HepG2 (cell line): Measurements from ENCODE around the gene ZNF581. TPM values are rescaled to one million over a fixed set of nuclear protein-coding genes. Genes with fewer than 3 reads are reported as not detected.

Experiments used
- ATAC-seq: fragments of 200-7000 bp; cut with Tn5 transposase; 3 replicates; pipeline ENCODE4 v1.9.1; 2020; ENCODE audit warnings: mild to moderate bottlenecking, moderate library complexity
- BruUV-seq: library from RNA; stranded (reverse); fragments of 400-500 nt; replicated peaks from 2 replicates; lab custom pipeline; 2021; lab: Mats Ljungman, UMichigan
- CTCF ChIA-PET: fragments of 300-600 bp; formaldehyde crosslinking; extraction: SDS; loops from one replicate; lab custom pipeline; 2021; ENCODE audit warnings: low total read pairs, inconsistent platforms, low intra/inter-chr PET ratio; lab: Yijun Ruan, JAX
- POLR2A ChIA-PET: fragments of 350-600 bp; sonication (Branson Sonifier 250); formaldehyde crosslinking; loops from one replicate; lab custom pipeline; 2020; ENCODE audit warnings: antibody characterized with exemption, inconsistent platforms; lab: Yijun Ruan, JAX
- DNase-seq: peaks from one replicate; pipeline ENCODE4 v3.0.0-alpha.2; 2015; ENCODE audit warnings: low spot score
- FAIRE-seq: peaks from 3 replicates; lab custom pipeline; 2011; peaks lifted over from hg19 to GRCh38; lab: Jason Lieb, UNC
- H2AFZ ChIP-seq: one replicate; pipeline ENCODE4 v1.6.1; 2011; ENCODE audit warnings: low read length, inconsistent platforms
- H3K27ac ChIP-seq: fragments of 300-600 bp; 3 replicates; pipeline ENCODE4 v1.8.0; 2011; ENCODE audit warnings: mixed run types, mild to moderate bottlenecking, mixed read lengths, low read length, inconsistent platforms; ENCODE audit not compliant: insufficient read depth; ENCODE audit errors: extremely low read length
- H3K27me3 ChIP-seq, 2 experiments: fragments of 200-600 bp in 1 of 2; 2 replicates in 1 of 2; 3 replicates in 1 of 2; pipeline versions ENCODE4 v1.6.0 to v1.8.0; 2011; ENCODE audit warnings: low read length in 2 of 2, mild to moderate bottlenecking in 2 of 2, moderate library complexity in 2 of 2, inconsistent platforms in 1 of 2; ENCODE audit not compliant: insufficient read depth in 2 of 2, control insufficient read depth in 1 of 2
- H3K36me3 ChIP-seq, 2 experiments: fragments of 200-600 bp in 1 of 2; replicated peaks in 1 of 2; 2 replicates in 1 of 2; 3 replicates in 1 of 2; pipeline versions ENCODE4 v1.5.1 to v1.8.0; 2011; ENCODE audit warnings: low read length in 2 of 2, inconsistent platforms in 1 of 2; ENCODE audit not compliant: insufficient read depth in 2 of 2, control insufficient read depth in 1 of 2
- H3K4me1 ChIP-seq: 2 replicates; pipeline ENCODE4 v1.5.1; 2012; ENCODE audit warnings: low read length, inconsistent platforms; ENCODE audit not compliant: insufficient read depth
- H3K4me2 ChIP-seq: 2 replicates; pipeline ENCODE4 v1.6.0; 2011; ENCODE audit warnings: low read depth, low read length, inconsistent platforms
- H3K4me3 ChIP-seq, 3 experiments: fragments of 200-600 bp in 1 of 3; sonication (generic), shearing (Covaris generic) in 1 of 3; replicated peaks in 1 of 3; 2 replicates each; pipeline ENCODE4 v1.5.1; 2011 to 2016; ENCODE audit warnings: low read length in 3 of 3, inconsistent platforms in 2 of 3, low read depth in 2 of 3, mild to moderate bottlenecking in 2 of 3, control low read depth in 1 of 3, mixed read lengths in 1 of 3; ENCODE audit not compliant: insufficient read depth in 1 of 3
- H3K79me2 ChIP-seq: one replicate; pipeline ENCODE4 v1.6.1; 2011; ENCODE audit warnings: low read length, inconsistent platforms; ENCODE audit not compliant: insufficient read depth
- H3K9ac ChIP-seq: 2 replicates; pipeline ENCODE4 v1.6.0; 2011; ENCODE audit warnings: mild to moderate bottlenecking, low read depth, low read length, inconsistent platforms; ENCODE audit not compliant: insufficient read depth
- H3K9me3 ChIP-seq: 2 replicates; pipeline ENCODE4 v1.5.1; 2012; ENCODE audit warnings: mild to moderate bottlenecking, low read length
- H4K20me1 ChIP-seq: 2 replicates; pipeline ENCODE4 v1.6.0; 2011; ENCODE audit warnings: inconsistent platforms, mild to moderate bottlenecking, low read length, moderate library complexity; ENCODE audit not compliant: insufficient read depth
- BHLHE40 ChIP-seq: IDR thresholded peaks from 2 replicates; pipeline ENCODE4 v1.6.1; 2011; ENCODE audit warnings: low read length, improper control_type of control experiment
- EHMT2 ChIP-seq: fragments of 200-600 bp; sonication (generic); IDR thresholded peaks from 2 replicates; pipeline ENCODE4 v1.7.0; 2017; ENCODE audit warnings: antibody characterized with exemption, low read depth, low read length, borderline replicate concordance
- HOXA3 ChIP-seq: sonication (generic); formaldehyde crosslinking; IDR thresholded peaks from 2 replicates; pipeline ENCODE4 v1.5.0; 2020; ENCODE audit warnings: missing genetic modification reagents
- KAT8 ChIP-seq: IDR thresholded peaks from 2 replicates; pipeline ENCODE4 v1.6.1; 2016; ENCODE audit warnings: missing genetic modification reagents, missing compliant biosample characterization
- SP1 ChIP-seq, 2 experiments: fragments of 450-650 bp in 1 of 2; sonication (generic) in 1 of 2; formaldehyde crosslinking in 1 of 2; IDR thresholded peaks; 2 replicates each; pipeline versions ENCODE4 v1.4.0 to v1.6.1; 2016 to 2020; ENCODE audit warnings: missing genetic modification reagents in 1 of 2
- TEAD3 ChIP-seq: optimal IDR thresholded peaks from 2 replicates; pipeline ENCODE3; 2016; ENCODE audit warnings: borderline replicate concordance
- XRCC5 ChIP-seq: fragments of 200-400 bp; formaldehyde crosslinking; optimal IDR thresholded peaks from 2 replicates; pipeline ENCODE3; 2017; ENCODE audit warnings: mild to moderate bottlenecking, low read length
- ZBTB38 ChIP-seq: sonication (generic); formaldehyde crosslinking; IDR thresholded peaks from 2 replicates; pipeline ENCODE4 v1.5.1; 2020; ENCODE audit warnings: mild to moderate bottlenecking, missing genetic modification reagents
- ZMYM4 ChIP-seq: sonication (generic); formaldehyde crosslinking; IDR thresholded peaks from 2 replicates; pipeline ENCODE4 v1.8.1; 2023; ENCODE audit warnings: mild to moderate bottlenecking, missing genetic modification reagents
- ZNF354B ChIP-seq: sonication (generic); formaldehyde crosslinking; IDR thresholded peaks from 2 replicates; pipeline ENCODE4 v1.8.0; 2022; ENCODE audit warnings: mild to moderate bottlenecking, missing genetic modification reagents
- WGBS: methylation state at CpG from one replicate; pipeline ENCODE4 v1.1.6; 2017; ENCODE audit warnings: low lambda C conversion rate; 5-methylcytosine and 5-hydroxymethylcytosine counted together
- in situ Hi-C: cut with HindIII; loops from 2 replicates; pipeline ENCODE4 v1.10.0; 2017; ENCODE audit warnings: low pct_unique_long_range_greater_than_20kb; ENCODE audit not compliant: extremely low pct_ligation_motif_present
- intact Hi-C: fragments of 100-400 bp; cut with micrococcal nuclease; formaldehyde crosslinking; loops from one replicate; pipeline ENCODE4 v1.10.0; 2022; ENCODE audit not compliant: unreplicated experiment
- polyA plus RNA-seq, 8 experiments: library from polyadenylated mRNA; depleted of rRNA in 3 of 8; stranded (reverse) in 7 of 8; unstranded in 1 of 8; fragments of >200 nt; fragmentation: Illumina TruSeq in 4 of 8; extraction: Trizol in 4 of 8; gene quantifications; 2 replicates each; pipeline versions ENCODE4 v1.2.1 to v1.2.3, GENCODE V29; 2011 to 2016; ENCODE audit warnings: low read depth in 4 of 8, missing spikeins in 1 of 8, mixed read lengths in 1 of 8; ENCODE audit not compliant: insufficient read depth in 1 of 8
- total RNA-seq, 5 experiments: library from RNA; depleted of rRNA; stranded (reverse); fragments of >200 nt; fragmentation: Illumina TruSeq; extraction: Trizol; gene quantifications; 2 replicates each; pipeline ENCODE4 v1.2.3, GENCODE V29; 2016; ENCODE audit warnings: low read depth in 1 of 5
- TF ChIP-seq, protein P1 (sequence below): sonication (generic); formaldehyde crosslinking; conservative IDR thresholded peaks from 2 replicates; pipeline ENCODE4 v1.4.0; 2020; ENCODE audit warnings: mild to moderate bottlenecking, missing genetic modification reagents, moderate library complexity
- TF ChIP-seq, protein P2 (sequence below): sonication (generic); formaldehyde crosslinking; IDR thresholded peaks from 2 replicates; pipeline ENCODE4; 2020; ENCODE audit warnings: missing genetic modification reagents, mild to moderate bottlenecking, borderline replicate concordance
- TF ChIP-seq, protein P3 (sequence below): IDR thresholded peaks from 2 replicates; pipeline ENCODE4 v1.4.0; 2020; ENCODE audit warnings: mild to moderate bottlenecking, missing genetic modification reagents

The ZNF581 gene
- total and polyA plus RNA-seq, 2 of the 13 experiments (the other 11 are each of a cell fraction or from before 2014, with no cell fraction given) = 19.6 to 49.5 TPM

DNA sequence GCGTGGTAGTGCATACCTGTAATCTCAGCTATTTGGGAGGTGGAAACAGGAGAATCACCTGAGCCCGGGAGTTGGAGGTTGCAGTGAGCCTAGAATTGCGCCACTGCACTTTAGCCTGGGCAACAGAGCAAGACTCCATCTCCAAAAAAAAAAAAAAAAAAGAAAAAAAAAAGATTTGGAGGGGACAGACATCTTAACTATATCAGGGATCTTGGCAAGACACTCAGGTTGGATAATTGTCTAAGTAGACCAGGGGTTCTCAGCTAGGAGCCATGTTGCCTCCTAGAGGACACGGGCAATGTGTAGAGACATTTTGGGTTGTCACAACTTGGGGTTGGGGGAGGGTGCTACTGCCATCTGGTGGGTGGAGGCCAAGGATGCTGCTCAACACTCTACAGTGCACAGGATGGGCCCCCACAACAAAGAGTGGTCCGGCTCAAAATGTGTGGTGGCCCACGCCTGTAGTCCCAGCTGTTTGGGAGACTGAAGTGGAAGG is 4.5 kb upstream of the ZNF581 start:
- no TSS peak for BruUV-seq
- intact Hi-C loops (loop anchor here (10.0 kb wide), 1 partner anchor 54 kb away; the partner anchor contains the start of gene ZNF579), in situ Hi-C loops (no loop called here)
- 62% methylated on average over 6 of the region's 6 CpGs for WGBS
- H3K36me3 ChIP-seq = no peaks in the 10 kb centered on the region
- ATAC-seq (peak; percentile 6; the same call in 2 of the 3 replicates), DNase-seq (peak; percentile 66), FAIRE-seq (peak; percentile 80)
- H3K27ac ChIP-seq = no peak overlapping the region
- POLR2A ChIA-PET = interaction anchor here (1.0 to 1.5 kb wide), 3 partner anchors 12 to 33 kb away, joined by 3 to 5 read pairs (median 4); partner anchors contain the start of genes ZNF784 and ZNF865
- no peak overlapping the region for H3K4me2 ChIP-seq
- no peak overlapping the region for H3K9ac ChIP-seq
- H3K4me3 ChIP-seq = peak overlapping the region in 1 of 3 experiments; percentile 4; a peak in 2 of 6 replicates
- no peaks in the 10 kb centered on the region; a peak in 1 of 5 replicates for H3K27me3 ChIP-seq
- CTCF ChIA-PET = no interaction called here
- H3K9me3 ChIP-seq = no peaks in the 10 kb centered on the region
- H3K79me2 ChIP-seq = peaks cover 40% of the 10 kb centered on the region
- H4K20me1 ChIP-seq = no peaks in the 10 kb centered on the region
- H3K4me1 ChIP-seq = peaks cover 51% of the 10 kb centered on the region
- no peak overlapping the region for H2AFZ ChIP-seq
- TF ChIP-seq KAT8 (CRISPR knock-in tag) = peak; percentile 53
- 0 out of 2 replicates have a peak, but pooled peaks have one; percentile 43 for TF ChIP-seq ZBTB38 (CRISPR knock-in tag)
- TF ChIP-seq ZNF354B (CRISPR knock-in tag) = no peak
- peak; percentile 61 for TF ChIP-seq XRCC5
- 0 out of 2 replicates have a peak, but pooled peaks have one; percentile 33 for TF ChIP-seq EHMT2
- TF ChIP-seq ZMYM4 = peak; percentile 91
- TF ChIP-seq, protein P1, sequence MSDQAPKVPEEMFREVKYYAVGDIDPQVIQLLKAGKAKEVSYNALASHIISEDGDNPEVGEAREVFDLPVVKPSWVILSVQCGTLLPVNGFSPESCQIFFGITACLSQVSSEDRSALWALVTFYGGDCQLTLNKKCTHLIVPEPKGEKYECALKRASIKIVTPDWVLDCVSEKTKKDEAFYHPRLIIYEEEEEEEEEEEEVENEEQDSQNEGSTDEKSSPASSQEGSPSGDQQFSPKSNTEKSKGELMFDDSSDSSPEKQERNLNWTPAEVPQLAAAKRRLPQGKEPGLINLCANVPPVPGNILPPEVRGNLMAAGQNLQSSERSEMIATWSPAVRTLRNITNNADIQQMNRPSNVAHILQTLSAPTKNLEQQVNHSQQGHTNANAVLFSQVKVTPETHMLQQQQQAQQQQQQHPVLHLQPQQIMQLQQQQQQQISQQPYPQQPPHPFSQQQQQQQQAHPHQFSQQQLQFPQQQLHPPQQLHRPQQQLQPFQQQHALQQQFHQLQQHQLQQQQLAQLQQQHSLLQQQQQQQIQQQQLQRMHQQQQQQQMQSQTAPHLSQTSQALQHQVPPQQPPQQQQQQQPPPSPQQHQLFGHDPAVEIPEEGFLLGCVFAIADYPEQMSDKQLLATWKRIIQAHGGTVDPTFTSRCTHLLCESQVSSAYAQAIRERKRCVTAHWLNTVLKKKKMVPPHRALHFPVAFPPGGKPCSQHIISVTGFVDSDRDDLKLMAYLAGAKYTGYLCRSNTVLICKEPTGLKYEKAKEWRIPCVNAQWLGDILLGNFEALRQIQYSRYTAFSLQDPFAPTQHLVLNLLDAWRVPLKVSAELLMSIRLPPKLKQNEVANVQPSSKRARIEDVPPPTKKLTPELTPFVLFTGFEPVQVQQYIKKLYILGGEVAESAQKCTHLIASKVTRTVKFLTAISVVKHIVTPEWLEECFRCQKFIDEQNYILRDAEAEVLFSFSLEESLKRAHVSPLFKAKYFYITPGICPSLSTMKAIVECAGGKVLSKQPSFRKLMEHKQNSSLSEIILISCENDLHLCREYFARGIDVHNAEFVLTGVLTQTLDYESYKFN (CRISPR knock-in tag) = no peak
- TF ChIP-seq, protein P2, sequence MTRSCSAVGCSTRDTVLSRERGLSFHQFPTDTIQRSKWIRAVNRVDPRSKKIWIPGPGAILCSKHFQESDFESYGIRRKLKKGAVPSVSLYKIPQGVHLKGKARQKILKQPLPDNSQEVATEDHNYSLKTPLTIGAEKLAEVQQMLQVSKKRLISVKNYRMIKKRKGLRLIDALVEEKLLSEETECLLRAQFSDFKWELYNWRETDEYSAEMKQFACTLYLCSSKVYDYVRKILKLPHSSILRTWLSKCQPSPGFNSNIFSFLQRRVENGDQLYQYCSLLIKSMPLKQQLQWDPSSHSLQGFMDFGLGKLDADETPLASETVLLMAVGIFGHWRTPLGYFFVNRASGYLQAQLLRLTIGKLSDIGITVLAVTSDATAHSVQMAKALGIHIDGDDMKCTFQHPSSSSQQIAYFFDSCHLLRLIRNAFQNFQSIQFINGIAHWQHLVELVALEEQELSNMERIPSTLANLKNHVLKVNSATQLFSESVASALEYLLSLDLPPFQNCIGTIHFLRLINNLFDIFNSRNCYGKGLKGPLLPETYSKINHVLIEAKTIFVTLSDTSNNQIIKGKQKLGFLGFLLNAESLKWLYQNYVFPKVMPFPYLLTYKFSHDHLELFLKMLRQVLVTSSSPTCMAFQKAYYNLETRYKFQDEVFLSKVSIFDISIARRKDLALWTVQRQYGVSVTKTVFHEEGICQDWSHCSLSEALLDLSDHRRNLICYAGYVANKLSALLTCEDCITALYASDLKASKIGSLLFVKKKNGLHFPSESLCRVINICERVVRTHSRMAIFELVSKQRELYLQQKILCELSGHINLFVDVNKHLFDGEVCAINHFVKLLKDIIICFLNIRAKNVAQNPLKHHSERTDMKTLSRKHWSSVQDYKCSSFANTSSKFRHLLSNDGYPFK (CRISPR knock-in tag) = peak; percentile 31; the same call in 1 of the 2 replicates
- TF ChIP-seq, protein P3, sequence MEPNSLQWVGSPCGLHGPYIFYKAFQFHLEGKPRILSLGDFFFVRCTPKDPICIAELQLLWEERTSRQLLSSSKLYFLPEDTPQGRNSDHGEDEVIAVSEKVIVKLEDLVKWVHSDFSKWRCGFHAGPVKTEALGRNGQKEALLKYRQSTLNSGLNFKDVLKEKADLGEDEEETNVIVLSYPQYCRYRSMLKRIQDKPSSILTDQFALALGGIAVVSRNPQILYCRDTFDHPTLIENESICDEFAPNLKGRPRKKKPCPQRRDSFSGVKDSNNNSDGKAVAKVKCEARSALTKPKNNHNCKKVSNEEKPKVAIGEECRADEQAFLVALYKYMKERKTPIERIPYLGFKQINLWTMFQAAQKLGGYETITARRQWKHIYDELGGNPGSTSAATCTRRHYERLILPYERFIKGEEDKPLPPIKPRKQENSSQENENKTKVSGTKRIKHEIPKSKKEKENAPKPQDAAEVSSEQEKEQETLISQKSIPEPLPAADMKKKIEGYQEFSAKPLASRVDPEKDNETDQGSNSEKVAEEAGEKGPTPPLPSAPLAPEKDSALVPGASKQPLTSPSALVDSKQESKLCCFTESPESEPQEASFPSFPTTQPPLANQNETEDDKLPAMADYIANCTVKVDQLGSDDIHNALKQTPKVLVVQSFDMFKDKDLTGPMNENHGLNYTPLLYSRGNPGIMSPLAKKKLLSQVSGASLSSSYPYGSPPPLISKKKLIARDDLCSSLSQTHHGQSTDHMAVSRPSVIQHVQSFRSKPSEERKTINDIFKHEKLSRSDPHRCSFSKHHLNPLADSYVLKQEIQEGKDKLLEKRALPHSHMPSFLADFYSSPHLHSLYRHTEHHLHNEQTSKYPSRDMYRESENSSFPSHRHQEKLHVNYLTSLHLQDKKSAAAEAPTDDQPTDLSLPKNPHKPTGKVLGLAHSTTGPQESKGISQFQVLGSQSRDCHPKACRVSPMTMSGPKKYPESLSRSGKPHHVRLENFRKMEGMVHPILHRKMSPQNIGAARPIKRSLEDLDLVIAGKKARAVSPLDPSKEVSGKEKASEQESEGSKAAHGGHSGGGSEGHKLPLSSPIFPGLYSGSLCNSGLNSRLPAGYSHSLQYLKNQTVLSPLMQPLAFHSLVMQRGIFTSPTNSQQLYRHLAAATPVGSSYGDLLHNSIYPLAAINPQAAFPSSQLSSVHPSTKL (CRISPR knock-in tag) = 0 out of 2 replicates have a peak, but pooled peaks have one; percentile 10
- peak; percentile 18 for TF ChIP-seq TEAD3 (CRISPR knock-in tag)
- peak; percentile 52; the same call in 1 of the 2 replicates for TF ChIP-seq HOXA3 (CRISPR knock-in tag)
- TF ChIP-seq BHLHE40 = 0 out of 2 replicates have a peak, but pooled peaks have one; percentile 14
- TF ChIP-seq SP1 (IDR thresholded peaks at IDR 0.05) = no peak
- 0 out of 2 replicates have a peak, but pooled peaks have one; percentile 10 for TF ChIP-seq SP1 (CRISPR knock-in tag; IDR thresholded peaks at IDR 0.05)
